BLaER1 treated with 17β-estradiol and CSF1 and Interleukin-3, amounts not matched to agents 10 nM and 100 nM (cell line): ENCODE results near the gene SERTAD2.

Source experiments
- H3K27ac ChIP-seq, 11 experiments: shearing (Covaris generic); formaldehyde crosslinking; 2 replicates each; pipeline ENCODE4 v1.8.1; 2022
- H3K27me3 ChIP-seq, 11 experiments: shearing (Covaris generic); formaldehyde crosslinking; 2 replicates each; pipeline ENCODE4 v1.8.1; 2022
- H3K36me3 ChIP-seq, 11 experiments: shearing (Covaris generic); formaldehyde crosslinking; 2 replicates each; pipeline ENCODE4 v1.8.1; 2022
- H3K4me1 ChIP-seq, 10 experiments: shearing (Covaris generic); formaldehyde crosslinking; 2 replicates each; pipeline ENCODE4 v1.8.1; 2022
- H3K4me2 ChIP-seq, 11 experiments: shearing (Covaris generic); formaldehyde crosslinking; 2 replicates each; pipeline ENCODE4 v1.8.1; 2022
- H3K4me3 ChIP-seq, 10 experiments: shearing (Covaris generic); formaldehyde crosslinking; 2 replicates each; pipeline ENCODE4 v1.8.1; 2022
- H3K9ac ChIP-seq, 11 experiments: shearing (Covaris generic); formaldehyde crosslinking; 2 replicates each; pipeline ENCODE4 v1.8.1; 2022
- H3K9me3 ChIP-seq, 11 experiments: shearing (Covaris generic); formaldehyde crosslinking; replicated peaks in 1 of 11; 2 replicates each; pipeline ENCODE4 v1.8.1; 2022
- H4K20me1 ChIP-seq, 11 experiments: shearing (Covaris generic); formaldehyde crosslinking; 2 replicates each; pipeline ENCODE4 v1.8.1; 2022
- Cebpa-rat ChIP-seq, 11 experiments: shearing (Covaris generic); IDR thresholded peaks; 2 replicates each; pipeline ENCODE4 v1.8.1; 2022

SERTAD2 gene

DNA sequence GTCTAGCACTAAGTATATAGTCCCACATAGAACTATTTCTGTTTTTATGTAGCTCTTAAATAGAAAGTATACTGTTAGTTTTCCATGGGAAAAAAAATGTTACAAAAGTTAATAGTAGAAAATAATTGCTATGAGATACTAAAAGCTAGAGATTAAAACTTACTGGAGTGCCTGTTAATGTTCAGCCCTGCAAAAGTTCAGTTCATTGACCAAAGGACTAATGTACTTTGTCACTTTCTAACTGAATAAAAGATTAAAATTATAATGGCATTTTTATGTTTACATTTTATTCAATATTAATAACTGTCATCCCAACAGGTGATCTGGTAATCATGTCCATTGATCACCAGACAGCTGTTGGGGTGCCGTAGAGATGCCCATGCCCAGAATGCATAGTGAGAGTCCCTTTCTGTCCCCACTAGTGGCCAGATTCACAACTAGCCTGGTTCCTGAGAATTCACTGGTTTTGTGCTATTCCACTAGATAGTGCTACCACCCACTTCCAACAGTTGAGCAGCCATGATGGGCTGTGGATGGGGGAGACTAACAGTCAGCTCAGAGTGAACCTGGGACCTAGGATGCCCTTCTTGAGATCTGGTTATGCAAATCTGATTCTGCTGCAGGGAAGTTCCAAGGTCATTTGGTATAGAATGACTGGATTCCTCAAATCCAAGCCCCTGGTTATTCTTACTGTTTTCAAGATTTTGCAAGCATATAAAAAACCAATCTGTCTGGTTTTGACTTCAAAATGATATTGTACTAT is 71.8 kb downstream of the SERTAD2 start:
- Histone ChIP-seq H3K4me1 (peaks cover 0 to 12% (median 5%) of the 10 kb centered on the region in 10 experiments; a peak in 10 of 20 replicates), H3K4me2 (no peak overlapping the region), H3K9me3 (no peaks in the 10 kb centered on the region), H3K9ac (no peak overlapping the region), H4K20me1 (peaks cover 0 to 36% (median 0%) of the 10 kb centered on the region in 11 experiments; a peak in 4 of 22 replicates), H3K27ac (no peak overlapping the region), H3K36me3 (peaks cover 39 to 96% (median 69%) of the 10 kb centered on the region in 11 experiments), H3K4me3 (no peak overlapping the region), H3K27me3 (no peaks in the 10 kb centered on the region)
- no peak for TF ChIP-seq Cebpa-rat (IDR thresholded peaks at IDR 0.05)
